SK-N-SH treated with all-trans-retinoic acid at 6 μM for 48 hours (cell line): Measurements from ENCODE around the gene TFDP1.

ENCODE experiments used
- ATAC-seq: fragments of 200-7000 bp; cut with Tn5 transposase; 3 replicates; pipeline ENCODE4 v1.9.1; 2020; ENCODE audit warnings: mild to moderate bottlenecking, moderate library complexity
- ARNTL ChIP-seq: fragments of 450-650 bp; formaldehyde crosslinking; IDR thresholded peaks from 2 replicates; pipeline ENCODE4 v1.5.0; 2020; ENCODE audit warnings: low read depth, mild to moderate bottlenecking, moderate library complexity, borderline replicate concordance
- BACH2 ChIP-seq: fragments of 250-450 bp; sonication (Bioruptor Pico); IDR thresholded peaks from 2 replicates; pipeline ENCODE4 v1.9.0; 2021; ENCODE audit warnings: mild to moderate bottlenecking, borderline replicate concordance
- CREB5 ChIP-seq: fragments of 250-450 bp; sonication (Bioruptor Pico); IDR thresholded peaks from 2 replicates; pipeline ENCODE4 v1.5.1; 2020; ENCODE audit warnings: low read depth, mild to moderate bottlenecking, moderate library complexity
- CSDC2 ChIP-seq: fragments of 250-450 bp; sonication (Bioruptor Pico); IDR thresholded peaks from 2 replicates; pipeline ENCODE4 v1.5.0; 2020; ENCODE audit warnings: mild to moderate bottlenecking, moderate library complexity
- CSRNP3 ChIP-seq: fragments of 250-450 bp; sonication (Bioruptor Pico); IDR thresholded peaks from 2 replicates; pipeline ENCODE4 v1.5.1; 2021; ENCODE audit warnings: mild to moderate bottlenecking, moderate library complexity
- ESRRG ChIP-seq: fragments of 250-450 bp; sonication (Bioruptor Pico); IDR thresholded peaks from 2 replicates; pipeline ENCODE4 v1.6.1; 2021; ENCODE audit warnings: mild to moderate bottlenecking
- ISL1 ChIP-seq: fragments of 250-450 bp; sonication (Bioruptor Pico); IDR thresholded peaks from 2 replicates; pipeline ENCODE4 v2.1.2; 2022; ENCODE audit warnings: mild to moderate bottlenecking, moderate library complexity
- OSR1 ChIP-seq: fragments of 250-450 bp; sonication (Bioruptor Pico); IDR thresholded peaks from 2 replicates; pipeline ENCODE4 v1.8.0; 2022; ENCODE audit warnings: moderate library complexity, mild to moderate bottlenecking, inconsistent platforms
- POU6F1 ChIP-seq: fragments of 250-450 bp; sonication (Bioruptor Pico); IDR thresholded peaks from 2 replicates; pipeline ENCODE4 v1.8.0; 2021; ENCODE audit warnings: low read depth, mild to moderate bottlenecking, moderate library complexity, borderline replicate concordance
- PPARA ChIP-seq: fragments of 250-450 bp; sonication (Bioruptor Pico); IDR thresholded peaks from 2 replicates; pipeline ENCODE4 v1.5.0; 2020; ENCODE audit warnings: mild to moderate bottlenecking, borderline replicate concordance
- RARB ChIP-seq: fragments of 250-450 bp; sonication (Bioruptor Pico); IDR thresholded peaks from 2 replicates; pipeline ENCODE4 v1.8.0; 2021; ENCODE audit warnings: mild to moderate bottlenecking, moderate library complexity
- TCF4 ChIP-seq: fragments of 250-450 bp; sonication (Bioruptor Pico); IDR thresholded peaks from 2 replicates; pipeline ENCODE4 v1.8.0; 2021; ENCODE audit warnings: mild to moderate bottlenecking, moderate library complexity, borderline replicate concordance
- TOX ChIP-seq: fragments of 250-450 bp; sonication (Bioruptor Pico); IDR thresholded peaks from 2 replicates; pipeline ENCODE4 v1.8.0; 2021; ENCODE audit warnings: mild to moderate bottlenecking, moderate library complexity, borderline replicate concordance
- TSHZ2 ChIP-seq: fragments of 250-450 bp; sonication (Bioruptor Pico); IDR thresholded peaks from 2 replicates; pipeline ENCODE4 v1.5.0; 2020; ENCODE audit warnings: mild to moderate bottlenecking, moderate library complexity
- ZC3H10 ChIP-seq: fragments of 250-450 bp; sonication (Bioruptor Pico); IDR thresholded peaks from 2 replicates; pipeline ENCODE4 v1.5.1; 2021; ENCODE audit warnings: mild to moderate bottlenecking, moderate library complexity
- ZFP3 ChIP-seq: fragments of 250-450 bp; sonication (Bioruptor Pico); IDR thresholded peaks from 2 replicates; pipeline ENCODE4 v1.5.0; 2020; ENCODE audit warnings: mild to moderate bottlenecking, moderate library complexity
- ZFP30 ChIP-seq: fragments of 450-650 bp; formaldehyde crosslinking; IDR thresholded peaks from 2 replicates; pipeline ENCODE4 v1.5.0; 2022; ENCODE audit warnings: mild to moderate bottlenecking, moderate library complexity
- ZNF565 ChIP-seq: fragments of 450-650 bp; formaldehyde crosslinking; conservative IDR thresholded peaks from 2 replicates; pipeline ENCODE4 v1.5.0; 2020; ENCODE audit warnings: low read depth, mild to moderate bottlenecking, moderate library complexity
- ZNF70 ChIP-seq: fragments of 450-650 bp; formaldehyde crosslinking; IDR thresholded peaks from 2 replicates; pipeline ENCODE4 v1.5.0; 2020; ENCODE audit warnings: mild to moderate bottlenecking, moderate library complexity
- ZNF8 ChIP-seq: fragments of 450-650 bp; formaldehyde crosslinking; IDR thresholded peaks from 2 replicates; pipeline ENCODE4 v1.5.0; 2020; ENCODE audit warnings: mild to moderate bottlenecking, moderate library complexity
- TF ChIP-seq, protein P1 (sequence below): fragments of 250-450 bp; sonication (Bioruptor Pico); IDR thresholded peaks from 2 replicates; pipeline ENCODE4 v1.8.0; 2020; ENCODE audit warnings: mild to moderate bottlenecking, moderate library complexity, borderline replicate concordance

TFDP1 gene

DNA sequence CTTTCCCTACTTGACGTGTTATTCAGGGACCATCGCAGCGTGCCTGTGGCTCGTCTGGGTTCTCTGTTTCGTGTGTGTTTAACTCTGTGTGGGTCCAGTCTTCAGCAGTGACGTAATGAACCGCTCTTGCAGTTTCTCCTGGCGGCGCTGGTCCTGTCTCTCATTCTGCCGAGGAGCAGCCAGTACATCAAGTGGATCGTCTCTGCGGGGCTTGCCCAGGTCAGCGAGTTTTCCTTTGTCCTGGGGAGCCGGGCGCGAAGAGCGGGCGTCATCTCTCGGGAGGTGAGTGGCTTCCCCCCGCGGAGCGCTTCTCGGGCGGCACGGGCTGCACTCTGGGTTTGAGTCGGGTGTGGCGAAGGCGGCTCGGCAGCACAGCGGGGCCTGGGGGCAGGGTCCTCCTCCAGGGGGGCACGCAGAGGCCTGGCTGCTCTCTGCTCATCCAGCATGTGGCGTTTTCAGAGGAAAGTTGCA lies 36.3 kb upstream of the TFDP1 start:
- TF ChIP-seq OSR1: no peak
- no peak for TF ChIP-seq CSDC2
- no peak for TF ChIP-seq ZFP3 (CRISPR knock-in tag)
- TF ChIP-seq ZNF565 (CRISPR knock-in tag): no peak
- TF ChIP-seq ZFP30: no peak
- TF ChIP-seq CSRNP3 (CRISPR knock-in tag): no peak
- TF ChIP-seq TOX (CRISPR knock-in tag): no peak
- TF ChIP-seq CREB5: no peak
- TF ChIP-seq ZNF70: no peak
- ATAC-seq: no peak

DNA sequence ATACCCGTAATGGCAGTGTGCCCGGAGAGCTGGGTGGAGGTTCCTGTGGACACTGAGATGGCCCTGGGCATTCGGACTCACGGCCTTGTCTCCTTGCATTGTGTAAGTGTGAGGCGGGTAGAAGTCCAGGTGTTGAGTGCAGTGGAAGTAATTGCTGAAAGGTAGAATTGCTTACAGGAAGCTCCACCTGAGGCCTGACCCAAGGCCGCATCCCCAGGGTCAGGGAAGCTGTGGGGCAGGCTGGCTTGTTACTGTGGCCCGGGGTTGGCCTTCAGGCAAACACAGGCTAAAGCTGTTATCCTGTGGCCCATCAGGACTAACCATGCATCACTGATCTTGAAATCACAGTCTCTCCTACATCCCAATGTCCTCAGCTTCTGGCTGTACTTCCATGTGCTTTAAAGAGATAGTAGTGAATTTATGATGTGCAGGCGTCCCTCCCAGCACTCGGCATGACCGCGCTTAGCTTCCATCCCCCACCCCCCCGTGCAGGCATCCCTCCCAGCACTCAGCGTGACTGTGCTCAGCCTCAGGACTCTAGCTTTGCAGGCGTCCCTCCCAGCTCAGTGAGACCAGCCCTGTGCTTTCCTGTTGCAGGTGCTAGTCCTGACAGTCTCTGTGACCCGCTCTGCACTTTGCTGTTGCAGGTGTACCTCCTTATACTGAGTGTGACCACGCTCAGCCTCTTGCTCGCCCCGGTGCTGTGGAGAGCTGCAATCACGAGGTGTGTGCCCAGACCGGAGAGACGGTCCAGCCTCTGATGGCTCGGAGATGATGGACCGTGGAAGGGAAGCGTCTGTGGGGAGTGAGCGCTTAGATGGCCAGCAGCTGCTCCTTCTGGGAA lies 35.6 kb upstream of the TFDP1 start:
- ATAC-seq: no peak
- TF ChIP-seq TCF4 (CRISPR knock-in tag) (no peak), CREB5 (no peak), TSHZ2 (no peak), ZNF8 (CRISPR knock-in tag) (no peak), TOX (CRISPR knock-in tag) (no peak)
- TF ChIP-seq, protein P1, sequence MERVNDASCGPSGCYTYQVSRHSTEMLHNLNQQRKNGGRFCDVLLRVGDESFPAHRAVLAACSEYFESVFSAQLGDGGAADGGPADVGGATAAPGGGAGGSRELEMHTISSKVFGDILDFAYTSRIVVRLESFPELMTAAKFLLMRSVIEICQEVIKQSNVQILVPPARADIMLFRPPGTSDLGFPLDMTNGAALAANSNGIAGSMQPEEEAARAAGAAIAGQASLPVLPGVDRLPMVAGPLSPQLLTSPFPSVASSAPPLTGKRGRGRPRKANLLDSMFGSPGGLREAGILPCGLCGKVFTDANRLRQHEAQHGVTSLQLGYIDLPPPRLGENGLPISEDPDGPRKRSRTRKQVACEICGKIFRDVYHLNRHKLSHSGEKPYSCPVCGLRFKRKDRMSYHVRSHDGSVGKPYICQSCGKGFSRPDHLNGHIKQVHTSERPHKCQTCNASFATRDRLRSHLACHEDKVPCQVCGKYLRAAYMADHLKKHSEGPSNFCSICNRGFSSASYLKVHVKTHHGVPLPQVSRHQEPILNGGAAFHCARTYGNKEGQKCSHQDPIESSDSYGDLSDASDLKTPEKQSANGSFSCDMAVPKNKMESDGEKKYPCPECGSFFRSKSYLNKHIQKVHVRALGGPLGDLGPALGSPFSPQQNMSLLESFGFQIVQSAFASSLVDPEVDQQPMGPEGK: no peak

DNA sequence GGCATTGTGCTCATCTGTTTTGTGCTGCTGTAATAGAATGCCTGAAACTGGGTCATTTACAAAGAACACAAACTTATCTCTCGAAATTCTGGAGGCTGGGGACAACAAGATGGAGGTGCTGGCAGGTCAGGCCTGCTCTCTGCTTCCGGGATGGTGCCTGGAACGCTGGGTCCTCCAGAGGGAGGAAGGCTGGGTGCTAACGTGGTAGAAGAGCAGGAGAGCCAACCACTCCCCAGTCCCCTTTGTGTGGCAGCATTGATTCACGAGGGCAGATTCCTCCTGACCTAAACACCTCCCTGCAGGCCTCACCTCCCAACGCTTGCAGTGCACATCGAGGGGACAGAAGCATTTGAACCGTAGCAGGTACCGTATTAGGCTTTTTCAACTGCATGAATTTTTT lies 34.1 kb upstream of the TFDP1 start:
- TF ChIP-seq TOX (CRISPR knock-in tag) (no peak), CSDC2 (no peak), ZNF565 (CRISPR knock-in tag) (no peak), PPARA (CRISPR knock-in tag) (no peak), ISL1 (no peak), CSRNP3 (CRISPR knock-in tag) (no peak), ZNF70 (no peak), ARNTL (CRISPR knock-in tag) (no peak), ZFP30 (no peak), ESRRG (CRISPR knock-in tag) (no peak), POU6F1 (CRISPR knock-in tag) (no peak), ZC3H10 (CRISPR knock-in tag) (no peak), BACH2 (CRISPR knock-in tag) (no peak), RARB (CRISPR knock-in tag) (no peak), TCF4 (CRISPR knock-in tag) (no peak), TSHZ2 (no peak), OSR1 (no peak)
- ATAC-seq: no peak
